ENCODE measurements around the gene DMKN.

DNA sequence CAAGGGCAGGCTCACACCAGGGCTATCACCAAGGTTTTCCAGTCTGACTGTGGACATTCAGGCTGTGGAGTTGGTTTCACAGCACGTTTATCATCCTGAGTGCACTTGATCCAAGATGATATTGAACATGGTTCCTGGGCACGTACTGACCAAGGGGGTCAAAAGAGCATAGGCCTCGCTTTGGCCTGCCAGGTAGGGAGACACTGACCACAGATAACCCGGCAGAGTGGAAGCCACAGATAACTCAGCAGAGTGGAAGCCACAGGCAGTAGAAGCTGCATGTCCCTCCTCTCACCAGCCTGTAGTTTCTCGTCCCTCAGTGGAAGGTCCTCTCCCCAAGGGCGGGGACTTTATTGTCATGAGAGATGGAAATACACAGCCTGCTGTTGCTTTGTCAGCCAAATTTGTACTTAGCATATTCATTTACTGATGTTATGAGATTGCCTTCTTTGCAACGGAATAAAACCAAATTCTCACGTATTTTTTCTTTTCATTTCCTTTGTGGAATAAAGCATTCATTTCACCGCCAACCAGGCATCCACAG is 14.4 kb downstream of the DMKN start:
- no peak for TF ChIP-seq EZH2 (IDR thresholded peaks at IDR 0.05; ENCODE audit: low read length, missing control alignments)
- no peak for TF ChIP-seq CTCF (conservative IDR thresholded peaks at IDR 0.05 in 1 of 2, IDR thresholded peaks at IDR 0.05 in 1 of 2; ENCODE audit: low read depth in 1 of 2, low read length in 2 of 2)
